HG03457 (cell line): ENCODE data around the gene CSMD2.

ENCODE experiments used
- ATAC-seq: cut with Tn5 transposase; IDR thresholded peaks from one replicate; pipeline ENCODE4 v1.9.1; 2021; ENCODE audit warnings: moderate number of reproducible peaks; ENCODE audit not compliant: unreplicated experiment

The CSMD2 gene

GRCh38 chr1:34007760-34008159 is 157.3 kb downstream of the CSMD2 start:
- ATAC-seq = no peak

GRCh38 chr1:34005309-34005708 is 159.7 kb downstream of the CSMD2 start:
- ATAC-seq = no peak

- ATAC-seq = no peak
Observed at GRCh38 chr1:34002810-34003209, 162.2 kb downstream of the CSMD2 start.

- no peak for ATAC-seq
Observed at GRCh38 chr1:33997127-33998036, 167.6 kb downstream of the CSMD2 start.

GRCh38 chr1:33996281-33996680 is 168.7 kb downstream of the CSMD2 start:
- ATAC-seq = no peak

- ATAC-seq = no peak
Observed at GRCh38 chr1:33993301-33993700, 171.7 kb downstream of the CSMD2 start.

- ATAC-seq = no peak
Observed at GRCh38 chr1:33990281-33990680, 174.7 kb downstream of the CSMD2 start.

- no peak for ATAC-seq
Observed at GRCh38 chr1:33988161-33988560, 176.9 kb downstream of the CSMD2 start.

- no peak for ATAC-seq
Observed at GRCh38 chr1:33986390-33987095, 178.5 kb downstream of the CSMD2 start.

- ATAC-seq = no peak
Observed at GRCh38 chr1:33985656-33986055, 179.4 kb downstream of the CSMD2 start.

GRCh38 chr1:33984906-33985565 is 180.0 kb downstream of the CSMD2 start:
- no peak for ATAC-seq

- ATAC-seq = no peak
Observed at GRCh38 chr1:33982419-33982818, 182.6 kb downstream of the CSMD2 start.

GRCh38 chr1:33979341-33979740 is 185.7 kb downstream of the CSMD2 start:
- ATAC-seq = no peak

GRCh38 chr1:33975961-33976360 is 189.1 kb downstream of the CSMD2 start:
- ATAC-seq = no peak

GRCh38 chr1:33973799-33974545 is 191.1 kb downstream of the CSMD2 start:
- no peak for ATAC-seq

- no peak for ATAC-seq
Observed at GRCh38 chr1:33972676-33973395, 192.2 kb downstream of the CSMD2 start.

GRCh38 chr1:33971913-33972312 is 193.1 kb downstream of the CSMD2 start:
- no peak for ATAC-seq

- ATAC-seq = no peak
Observed at GRCh38 chr1:33971018-33971710, 193.9 kb downstream of the CSMD2 start.

GRCh38 chr1:33970148-33970825 is 194.7 kb downstream of the CSMD2 start:
- ATAC-seq = no peak
